Testis (tissue), 2 donors: ENCODE results near the gene SENP1.

Experiments
- CTCF ChIP-seq, 3 experiments: fragments of 450-650 bp in 2 of 3; fragments of 200-600 bp in 1 of 3; sonication (generic) in 1 of 3; IDR thresholded peaks; one replicate each; pipeline ENCODE4 v1.5.1; 2016 to 2019; ENCODE audit warnings: antibody characterized with exemption in 3 of 3, mild to moderate bottlenecking in 2 of 3, moderate library complexity in 1 of 3
- POLR2A ChIP-seq: fragments of 450-650 bp; IDR thresholded peaks from one replicate; pipeline ENCODE4 v1.6.1; 2017; ENCODE audit warnings: antibody characterized with exemption, mild to moderate bottlenecking, moderate library complexity

DNA sequence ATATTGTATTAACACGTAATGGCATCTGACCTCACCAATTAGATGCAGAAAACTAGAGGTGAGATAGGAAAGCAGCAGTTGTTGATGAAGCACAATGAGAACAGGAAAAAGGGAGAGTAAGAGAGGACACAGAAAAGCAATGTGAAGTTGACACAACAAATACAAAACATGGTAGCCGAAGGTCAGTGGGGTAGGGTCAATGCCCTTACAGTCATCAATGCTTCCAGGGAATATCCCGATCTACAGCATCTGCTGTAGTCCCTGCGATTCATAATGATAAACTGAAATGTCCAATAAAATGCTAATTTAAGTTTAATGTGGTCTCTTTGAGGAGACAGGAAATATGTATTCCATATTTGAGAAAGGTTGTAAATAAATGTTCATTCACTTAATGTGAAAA lies 98.7 kb downstream of the SENP1 start:
- TF ChIP-seq CTCF (IDR thresholded peaks at IDR 0.05) (no peak), POLR2A (no peak)
